Measurements from ENCODE around the gene RIN1. TPM values are rescaled to one million over a fixed set of nuclear protein-coding genes. Genes with fewer than 3 reads are reported as not detected.
A peak's percentile ranks its signal among the peaks of the same experiment; 100 is the strongest.

RIN1 gene
- total RNA-seq, 2 donors from 2014 or later: 0.99 to 11.4 TPM

DNA sequence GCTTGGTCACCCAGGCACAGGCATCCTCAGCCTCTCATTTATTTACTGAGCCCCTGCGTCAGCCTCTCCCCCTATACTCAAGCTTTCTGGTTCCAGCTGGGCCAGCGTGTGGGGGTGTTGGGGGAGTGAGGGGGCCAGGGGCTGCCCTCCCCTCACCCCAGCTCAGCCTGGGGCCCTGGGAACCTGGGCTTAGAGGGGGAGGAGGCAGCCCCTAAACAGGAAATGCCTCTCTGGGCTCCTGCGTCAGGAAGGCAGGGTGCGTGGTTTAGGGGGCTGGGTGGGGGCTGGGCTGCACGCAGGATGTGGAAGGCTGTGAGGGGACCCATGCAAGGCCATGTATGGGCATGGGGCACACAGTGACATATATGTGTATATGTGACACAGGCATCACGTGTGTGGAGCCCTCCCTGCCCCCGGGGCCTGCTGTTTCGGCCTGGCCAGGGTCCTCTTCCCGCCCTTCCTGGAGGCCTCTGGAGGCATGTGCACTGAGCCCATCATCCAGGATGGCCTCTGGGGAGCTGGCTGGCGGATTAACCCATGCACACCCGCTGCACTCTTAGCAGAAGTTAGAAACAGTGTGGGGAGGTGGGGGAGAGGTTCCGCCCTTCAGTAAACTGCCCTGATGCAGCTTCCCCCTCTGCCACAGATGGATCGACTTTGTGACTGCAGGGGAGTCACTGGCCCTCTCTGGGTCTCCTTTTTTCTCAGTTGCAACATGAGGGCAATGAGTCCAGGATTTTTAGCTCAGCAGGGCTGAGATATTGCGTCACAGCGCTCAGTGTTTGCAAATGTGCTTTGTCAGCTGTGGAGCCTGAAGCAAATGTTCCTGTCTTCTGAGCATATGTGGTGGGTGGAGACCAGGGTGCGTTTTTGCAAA lies 18.3 kb downstream of the RIN1 start:
- Histone ChIP-seq H3K4me3 (no peak overlapping the region), H3K36me3 (replicated peaks in 1 of 2; ENCODE audit: insufficient read depth in 1 of 2, low read depth in 2 of 2) (no peaks in the 10 kb centered on the region), H3K4me1 (peaks cover 10% of the 10 kb centered on the region), H3K27ac (peak overlapping the region in 2 of 4 donors; percentile 65 to 67), H3K9me3 (no peaks in the 10 kb centered on the region), H3K27me3 (no peaks in the 10 kb centered on the region)
- intact Hi-C loops (cut with DNase I): no loop called here
- ATAC-seq (peak; percentile 21), DNase-seq (peak; percentile 31 to 79 (median 42))
- TF ChIP-seq, protein P1, sequence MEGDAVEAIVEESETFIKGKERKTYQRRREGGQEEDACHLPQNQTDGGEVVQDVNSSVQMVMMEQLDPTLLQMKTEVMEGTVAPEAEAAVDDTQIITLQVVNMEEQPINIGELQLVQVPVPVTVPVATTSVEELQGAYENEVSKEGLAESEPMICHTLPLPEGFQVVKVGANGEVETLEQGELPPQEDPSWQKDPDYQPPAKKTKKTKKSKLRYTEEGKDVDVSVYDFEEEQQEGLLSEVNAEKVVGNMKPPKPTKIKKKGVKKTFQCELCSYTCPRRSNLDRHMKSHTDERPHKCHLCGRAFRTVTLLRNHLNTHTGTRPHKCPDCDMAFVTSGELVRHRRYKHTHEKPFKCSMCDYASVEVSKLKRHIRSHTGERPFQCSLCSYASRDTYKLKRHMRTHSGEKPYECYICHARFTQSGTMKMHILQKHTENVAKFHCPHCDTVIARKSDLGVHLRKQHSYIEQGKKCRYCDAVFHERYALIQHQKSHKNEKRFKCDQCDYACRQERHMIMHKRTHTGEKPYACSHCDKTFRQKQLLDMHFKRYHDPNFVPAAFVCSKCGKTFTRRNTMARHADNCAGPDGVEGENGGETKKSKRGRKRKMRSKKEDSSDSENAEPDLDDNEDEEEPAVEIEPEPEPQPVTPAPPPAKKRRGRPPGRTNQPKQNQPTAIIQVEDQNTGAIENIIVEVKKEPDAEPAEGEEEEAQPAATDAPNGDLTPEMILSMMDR (IDR thresholded peaks at IDR 0.05): no peak
- no peak for TF ChIP-seq POLR2A (IDR thresholded peaks at IDR 0.05)
- 49 to 53% methylated on average over 9 to 13 of the region's 16 CpGs for WGBS, 2 donors

DNA sequence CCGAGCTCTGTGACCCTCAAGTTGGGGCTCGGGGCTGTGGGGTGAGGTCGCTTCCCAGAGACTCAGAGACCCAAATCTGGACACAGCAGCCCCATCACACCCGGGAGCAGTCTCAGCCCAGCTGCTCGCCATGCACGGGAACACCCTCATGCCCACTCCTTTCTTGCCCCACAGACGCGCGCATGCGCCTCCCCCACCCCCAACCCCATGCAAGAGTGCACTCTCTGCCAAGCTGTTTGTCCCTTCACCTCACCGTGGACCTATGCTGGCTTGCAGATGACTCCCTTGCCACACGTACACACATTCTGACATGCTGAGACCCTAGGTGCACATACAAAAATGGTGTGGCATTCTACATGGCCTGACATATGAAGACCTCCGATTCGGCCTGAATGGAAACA lies 18.9 kb downstream of the RIN1 start:
- Histone ChIP-seq H3K36me3 (replicated peaks in 1 of 2; ENCODE audit: insufficient read depth in 1 of 2, low read depth in 2 of 2) (no peaks in the 10 kb centered on the region), H3K27me3 (no peaks in the 10 kb centered on the region), H3K27ac (peak overlapping the region in 3 of 4 donors; percentile 8 to 67 (median 65)), H3K4me1 (peaks cover 13% of the 10 kb centered on the region), H3K4me3 (no peak overlapping the region), H3K9me3 (no peaks in the 10 kb centered on the region)
- intact Hi-C loops (cut with DNase I): no loop called here
- DNase-seq (no peak), ATAC-seq (no peak)
- TF ChIP-seq, protein P1 (IDR thresholded peaks at IDR 0.05): no peak
- no peak for TF ChIP-seq POLR2A (IDR thresholded peaks at IDR 0.05)
- 40 to 48% methylated on average over 4 to 14 of the region's 14 CpGs for WGBS, 2 donors

DNA sequence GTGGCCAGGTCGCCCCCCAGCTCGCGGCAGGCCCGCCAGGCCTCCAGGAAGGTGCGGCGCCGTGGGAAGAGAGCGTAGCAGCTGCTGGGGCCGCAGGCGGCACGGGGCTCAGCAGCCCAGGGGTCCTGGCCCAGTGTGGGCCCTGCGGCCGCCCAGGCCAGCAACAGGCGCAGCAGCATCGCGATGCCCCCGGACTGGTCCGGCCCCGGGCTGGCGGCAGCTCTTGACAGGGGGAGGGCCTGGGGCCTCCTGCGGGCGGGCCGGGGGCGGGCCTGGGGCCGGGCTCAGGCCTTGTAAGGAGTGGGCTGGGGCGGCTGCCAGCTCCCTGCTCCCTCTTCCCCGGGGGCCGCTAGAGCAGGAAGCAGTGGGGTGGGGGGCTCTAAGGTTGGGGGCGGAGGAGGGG lies 19.4 kb downstream of the RIN1 start, which contains the start of gene CD248:
Gene CD248 (minus strand): TSS at position 196 of the 403 bp plus-strand sequence. CDS start 17 bp downstream, at position 179.
- 49% methylated on average over 13 of the region's 29 CpGs; no CpG with 5 or more reads in 1 of the 2 donors for WGBS, 2 donors
- Histone ChIP-seq H3K4me1 (peaks cover 18% of the 10 kb centered on the region), H3K27ac (peak within 1 kb of the TSS in 3 of 4 donors; percentile 8 to 67 (median 65)), H3K27me3 (no peaks in the 10 kb centered on the region), H3K9me3 (no peaks in the 10 kb centered on the region), H3K4me3 (no peak within 1 kb of the TSS), H3K36me3 (replicated peaks in 1 of 2; ENCODE audit: insufficient read depth in 1 of 2, low read depth in 2 of 2) (no peaks in the 10 kb centered on the region)
- intact Hi-C loops (cut with DNase I): no loop called here
- peak in 1 of 4 donors; percentile 40 for DNase-seq
- TF ChIP-seq, protein P1 (IDR thresholded peaks at IDR 0.05): no peak
- TF ChIP-seq POLR2A (IDR thresholded peaks at IDR 0.05): no peak
- no peak for ATAC-seq

DNA sequence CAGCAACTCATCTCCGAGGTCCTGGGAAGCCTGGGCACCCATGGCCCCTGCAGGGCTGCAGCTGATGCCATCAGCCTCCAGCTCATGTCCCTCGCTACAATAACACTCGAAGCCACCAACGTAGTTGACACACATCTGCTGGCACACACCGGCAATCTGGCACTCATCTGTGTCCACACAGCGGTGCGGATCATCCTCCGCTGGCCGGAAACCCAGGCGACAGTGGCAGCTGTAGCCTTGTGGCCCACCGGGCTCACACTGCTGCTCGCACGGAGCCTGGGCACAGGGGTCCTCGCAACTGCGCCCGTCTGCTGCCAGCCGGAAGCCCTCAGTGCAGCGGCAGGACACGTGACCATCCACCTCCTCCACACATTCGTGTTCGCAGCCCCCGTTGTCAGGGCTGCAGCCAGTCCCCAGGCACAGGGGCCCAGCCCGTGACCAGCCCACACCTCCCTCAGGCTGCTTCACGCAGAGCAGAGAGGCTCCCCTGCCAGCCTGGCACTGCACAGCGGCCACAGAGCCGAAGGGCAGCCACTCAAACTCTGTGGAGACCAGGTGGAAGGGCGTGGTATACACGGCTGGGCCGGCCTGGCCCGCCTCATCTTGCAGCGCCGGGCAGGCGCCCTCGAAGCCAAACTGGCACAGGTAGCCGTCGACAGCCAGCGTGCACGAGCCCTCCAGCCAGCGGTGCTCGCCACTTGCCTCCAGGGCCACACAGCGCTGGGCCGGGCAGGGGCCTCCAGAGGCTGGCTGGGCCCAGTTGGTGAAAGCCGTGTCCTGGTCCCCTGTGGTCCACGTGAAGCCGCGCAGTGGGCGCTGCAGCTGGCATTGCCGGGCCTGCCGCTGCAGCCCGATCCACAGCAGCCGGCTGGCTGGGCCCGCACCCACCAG lies 20.1 kb downstream of the RIN1 start:
- intact Hi-C loops (cut with DNase I): no loop called here
- H3K4me1 ChIP-seq: peaks cover 21% of the 10 kb centered on the region
- TF ChIP-seq, protein P1 (IDR thresholded peaks at IDR 0.05): no peak
- TF ChIP-seq POLR2A (IDR thresholded peaks at IDR 0.05): no peak
- no peaks in the 10 kb centered on the region for H3K36me3 ChIP-seq (replicated peaks in 1 of 2; ENCODE audit: insufficient read depth in 1 of 2, low read depth in 2 of 2)
- DNase-seq: no peak
- H3K9me3 ChIP-seq: no peaks in the 10 kb centered on the region
- ATAC-seq: no peak
- no peaks in the 10 kb centered on the region for H3K27me3 ChIP-seq
- WGBS, 2 donors: 67 to 88% methylated on average over 10 to 38 of the region's 52 CpGs
- H3K27ac ChIP-seq: peak overlapping the region in 2 of 4 donors; percentile 65 to 67
- H3K4me3 ChIP-seq: no peak overlapping the region
